Activated B cell treated with CpG ODN at 0.5 μM for 24 hours (primary cell): ENCODE measurements around the gene ZFYVE21. TPM values are rescaled to one million over a fixed set of nuclear protein-coding genes. Genes with fewer than 3 reads are reported as not detected.

ENCODE experiments used
- ATAC-seq: fragments of 200-7000 bp; cut with Tn5 transposase; one replicate; pipeline ENCODE4 v1.10.0; 2021; ENCODE audit warnings: low read depth, mild to moderate bottlenecking, moderate library complexity
- CTCF ChIA-PET: fragments of 350-600 bp; sonication (Branson Sonifier 250); formaldehyde crosslinking; loops from one replicate; lab custom pipeline; 2021; ENCODE audit warnings: antibody characterized with exemption; lab: Charles Lee
- POLR2A ChIA-PET: fragments of 350-600 bp; sonication (Branson Sonifier 250); formaldehyde crosslinking; loops from one replicate; lab custom pipeline; 2021; ENCODE audit warnings: antibody characterized with exemption; lab: Charles Lee
- DNase-seq: peaks from one replicate; pipeline ENCODE4 v3.0.0; 2022
- H3K27ac Mint-ChIP-seq: one replicate; pipeline ENCODE4 v1.8.0; 2020; ENCODE audit warnings: mixed read lengths
- H3K27me3 Mint-ChIP-seq: one replicate; pipeline ENCODE4 v1.8.0; 2021; ENCODE audit warnings: mixed read lengths
- H3K36me3 Mint-ChIP-seq: one replicate; pipeline ENCODE4 v1.8.0; 2021; ENCODE audit warnings: low read depth, mixed read lengths
- H3K4me1 Mint-ChIP-seq: one replicate; pipeline ENCODE4 v1.8.0; 2021; ENCODE audit warnings: mixed read lengths
- H3K4me3 Mint-ChIP-seq: one replicate; pipeline ENCODE4 v1.8.0; 2020; ENCODE audit warnings: mild to moderate bottlenecking, mixed read lengths
- H3K9me3 Mint-ChIP-seq: one replicate; pipeline ENCODE4 v1.8.0; 2020; ENCODE audit warnings: mixed read lengths
- CTCF ChIP-seq: fragments of 200-600 bp; IDR thresholded peaks from one replicate; pipeline ENCODE4 v1.8.0; 2022; ENCODE audit warnings: antibody characterized with exemption, mild to moderate bottlenecking
- intact Hi-C: fragments of 100-400 bp; cut with micrococcal nuclease; formaldehyde crosslinking; loops from one replicate; pipeline ENCODE4 v1.15.1; 2024
- total RNA-seq: library from RNA; stranded (reverse); gene quantifications from 2 replicates; pipeline ENCODE4 v1.2.3, GENCODE V29; 2022

The ZFYVE21 gene
- total RNA-seq, 1 donor from 2014 or later: 16.7 TPM

DNA sequence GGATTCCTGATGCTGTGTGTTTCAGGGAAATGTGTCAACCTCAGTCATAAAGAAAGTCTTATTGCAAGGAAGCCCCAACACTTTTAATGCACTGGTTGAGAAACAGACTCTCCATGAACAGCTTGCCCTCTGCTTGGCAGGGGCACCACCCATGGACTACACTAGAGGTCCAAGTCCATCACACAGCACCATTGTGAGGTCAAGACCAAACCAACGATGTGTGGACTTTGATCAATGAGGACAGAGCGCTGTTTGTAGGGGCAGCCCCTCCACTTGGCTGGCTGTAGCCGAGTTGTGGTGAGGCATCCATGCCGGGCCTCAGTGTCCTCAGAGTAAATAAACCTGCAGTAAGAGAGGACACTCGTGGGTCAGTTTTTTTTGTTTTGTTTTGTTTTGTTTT lies 29.8 kb downstream of the ZFYVE21 start:
- DNase-seq (no peak), ATAC-seq (no peak)
- ChIA-PET CTCF (no interaction called here), POLR2A (no interaction called here)
- H3K27ac Mint-ChIP-seq: no peak overlapping the region
- H3K9me3 Mint-ChIP-seq: no peaks in the 10 kb centered on the region
- intact Hi-C loops: no loop called here
- H3K4me3 Mint-ChIP-seq: no peak overlapping the region
- peaks cover 23% of the 10 kb centered on the region for H3K36me3 Mint-ChIP-seq
- TF ChIP-seq CTCF: no peak
- H3K27me3 Mint-ChIP-seq: no peaks in the 10 kb centered on the region
- H3K4me1 Mint-ChIP-seq: no peaks in the 10 kb centered on the region

DNA sequence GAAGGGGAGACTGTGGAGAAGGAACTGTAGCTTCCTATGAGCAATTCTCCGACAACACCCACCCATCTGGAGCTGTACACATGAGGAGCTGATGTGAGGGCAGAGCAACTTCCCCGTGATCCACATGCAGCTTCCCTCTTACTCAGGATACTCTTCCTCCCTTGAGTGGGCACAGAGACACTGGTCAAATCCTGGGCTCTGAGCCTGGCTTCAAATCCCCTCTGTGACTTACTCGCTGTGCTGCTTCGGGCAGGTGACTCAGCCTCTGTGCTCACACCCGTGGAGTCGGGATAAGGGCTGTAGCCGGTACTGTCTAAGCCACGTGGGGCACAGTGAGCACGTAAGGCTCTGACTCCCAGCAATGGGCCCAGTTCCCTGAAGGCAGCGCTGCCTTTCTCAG lies 31.1 kb downstream of the ZFYVE21 start:
- Mint-ChIP-seq H3K27me3 (no peaks in the 10 kb centered on the region), H3K27ac (no peak overlapping the region), H3K4me3 (no peak overlapping the region), H3K36me3 (peaks cover 17% of the 10 kb centered on the region), H3K9me3 (no peaks in the 10 kb centered on the region), H3K4me1 (no peaks in the 10 kb centered on the region)
- DNase-seq: no peak
- intact Hi-C loops: no loop called here
- ChIA-PET CTCF (no interaction called here), POLR2A (no interaction called here)
- ATAC-seq: no peak
- TF ChIP-seq CTCF: no peak

DNA sequence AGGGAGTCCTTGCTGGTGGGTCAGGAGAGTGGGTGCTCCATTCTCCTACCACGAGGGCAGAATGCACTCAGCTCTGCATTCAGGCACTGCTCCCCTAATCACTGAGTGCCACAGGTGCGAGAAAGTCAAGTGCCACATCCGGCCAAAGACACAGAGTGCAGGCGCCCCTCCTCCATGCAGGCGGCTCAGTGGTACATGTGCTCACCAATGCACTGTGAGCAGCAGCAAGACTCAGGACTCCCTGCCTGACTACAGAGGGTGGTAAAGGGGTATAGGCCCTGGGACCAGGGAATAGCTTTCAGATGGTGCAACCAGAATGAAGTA lies 32.9 kb downstream of the ZFYVE21 start:
- no peak overlapping the region for H3K27ac Mint-ChIP-seq
- intact Hi-C loops: no loop called here
- ATAC-seq: peak; percentile 45
- TF ChIP-seq CTCF: no peak
- H3K4me3 Mint-ChIP-seq: no peak overlapping the region
- no peak for DNase-seq
- H3K36me3 Mint-ChIP-seq: peaks cover 17% of the 10 kb centered on the region
- POLR2A ChIA-PET: interaction anchor here (0.6 kb wide), 1 partner anchor 284 kb away, joined by 3 read pairs; no protein-coding TSS in a partner anchor
- H3K4me1 Mint-ChIP-seq: no peaks in the 10 kb centered on the region
- CTCF ChIA-PET: no interaction called here
- H3K9me3 Mint-ChIP-seq: no peaks in the 10 kb centered on the region
- H3K27me3 Mint-ChIP-seq: no peaks in the 10 kb centered on the region

DNA sequence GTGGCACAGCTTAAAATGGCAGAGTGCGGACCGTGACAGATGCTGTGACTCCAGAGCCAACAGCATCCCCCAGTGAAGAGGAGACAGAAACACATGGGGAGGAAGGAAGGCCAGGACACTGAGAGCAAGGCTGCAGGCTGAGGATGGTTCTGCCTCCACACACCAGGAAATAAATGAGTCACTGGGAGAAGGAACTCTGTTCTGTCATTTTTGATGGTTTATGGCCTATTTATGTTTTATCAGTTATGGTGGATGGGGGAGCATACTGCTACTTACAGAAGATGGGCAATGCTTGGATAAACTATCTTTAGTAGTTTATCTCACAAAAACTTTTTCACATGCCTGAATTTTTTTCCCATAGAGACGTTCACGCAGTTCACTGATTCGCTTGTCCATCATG lies 33.8 kb downstream of the ZFYVE21 start:
- H3K4me1 Mint-ChIP-seq: no peaks in the 10 kb centered on the region
- no peaks in the 10 kb centered on the region for H3K27me3 Mint-ChIP-seq
- no peak overlapping the region for H3K4me3 Mint-ChIP-seq
- no peaks in the 10 kb centered on the region for H3K9me3 Mint-ChIP-seq
- ChIA-PET POLR2A (no interaction called here), CTCF (no interaction called here)
- ATAC-seq (no peak), DNase-seq (no peak)
- H3K27ac Mint-ChIP-seq: no peak overlapping the region
- TF ChIP-seq CTCF: no peak
- peaks cover 23% of the 10 kb centered on the region for H3K36me3 Mint-ChIP-seq
- intact Hi-C loops: no loop called here

DNA sequence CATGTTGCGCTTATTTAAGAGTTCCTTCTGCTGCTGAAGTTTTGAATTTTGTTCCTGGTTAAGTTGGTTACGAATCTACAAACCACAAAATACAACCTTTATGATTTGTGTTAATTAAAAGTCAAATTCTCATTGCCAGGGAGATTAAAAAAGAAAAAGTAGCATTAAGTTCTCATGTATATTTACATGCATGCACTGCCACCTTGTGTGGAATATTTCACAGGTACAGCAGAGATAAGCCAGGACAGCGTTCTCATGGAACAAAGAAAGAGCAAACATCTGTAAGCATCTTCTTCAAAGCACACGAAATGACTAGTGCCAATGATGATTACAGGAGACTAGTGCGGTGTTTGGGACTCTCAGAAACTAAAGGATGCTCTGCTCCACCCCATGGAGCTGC lies 34.2 kb downstream of the ZFYVE21 start:
- TF ChIP-seq CTCF: no peak
- H3K27ac Mint-ChIP-seq: no peak overlapping the region
- no peaks in the 10 kb centered on the region for H3K27me3 Mint-ChIP-seq
- intact Hi-C loops: loop anchor here (1.0 kb wide), 1 partner anchor 178 kb away; no protein-coding TSS in a partner anchor
- no peak for ATAC-seq
- no peaks in the 10 kb centered on the region for H3K4me1 Mint-ChIP-seq
- CTCF ChIA-PET: no interaction called here
- POLR2A ChIA-PET: no interaction called here
- H3K36me3 Mint-ChIP-seq: peaks cover 23% of the 10 kb centered on the region
- no peak for DNase-seq
- H3K9me3 Mint-ChIP-seq: no peaks in the 10 kb centered on the region
- no peak overlapping the region for H3K4me3 Mint-ChIP-seq
